T-helper 2 cell treated with Interferon-gamma antibody and Interleukin-4, amounts not matched to agents 5 μg/mL and 100 μg/mL, for 36 hours (primary cell): ENCODE results near the gene BRINP3.

Source experiments
- DNase-seq: peaks from one replicate; pipeline ENCODE4 v3.0.0; 2021; ENCODE audit warnings: low spot score
- H3K27ac Mint-ChIP-seq: one replicate; pipeline ENCODE4 v1.8.0; 2021; ENCODE audit warnings: mild to moderate bottlenecking, mixed read lengths
- H3K27me3 Mint-ChIP-seq: one replicate; pipeline ENCODE4 v1.8.0; 2021; ENCODE audit warnings: low read depth, mixed read lengths
- H3K36me3 Mint-ChIP-seq: one replicate; pipeline ENCODE4 v1.8.0; 2021; ENCODE audit warnings: low read depth, mixed read lengths
- H3K4me1 Mint-ChIP-seq: one replicate; pipeline ENCODE4 v1.8.0; 2021; ENCODE audit warnings: low read depth, mixed read lengths
- H3K4me3 Mint-ChIP-seq: one replicate; pipeline ENCODE4 v1.8.0; 2022; ENCODE audit warnings: mild to moderate bottlenecking, moderate library complexity, mixed read lengths
- H3K9me3 Mint-ChIP-seq: one replicate; pipeline ENCODE4 v1.8.0; 2021; ENCODE audit warnings: mixed read lengths

BRINP3 gene

GRCh38 chr1:190328871-190329270 lies 148.8 kb downstream of the BRINP3 start:
- H3K27me3 Mint-ChIP-seq, result no peaks in the 10 kb centered on the region
- no peak overlapping the region for H3K27ac Mint-ChIP-seq

GRCh38 chr1:190328361-190328760 lies 149.3 kb downstream of the BRINP3 start:
- Mint-ChIP-seq H3K36me3 (no peaks in the 10 kb centered on the region), H3K4me3 (no peak overlapping the region), H3K27me3 (no peaks in the 10 kb centered on the region), H3K27ac (no peak overlapping the region), H3K9me3 (peaks cover 33% of the 10 kb centered on the region), H3K4me1 (no peaks in the 10 kb centered on the region)
- DNase-seq, result no peak

More at GRCh38 chr1:190328871-190329270, 148.8 kb downstream of the BRINP3 start:
- Mint-ChIP-seq H3K4me3 (no peak overlapping the region), H3K9me3 (peaks cover 33% of the 10 kb centered on the region), H3K36me3 (no peaks in the 10 kb centered on the region), H3K4me1 (no peaks in the 10 kb centered on the region)
- no peak for DNase-seq

GRCh38 chr1:190327271-190327670 lies 150.4 kb downstream of the BRINP3 start:
- peaks cover 30% of the 10 kb centered on the region for H3K9me3 Mint-ChIP-seq
- no peaks in the 10 kb centered on the region for H3K27me3 Mint-ChIP-seq
- no peak overlapping the region for H3K4me3 Mint-ChIP-seq
- H3K4me1 Mint-ChIP-seq, result no peaks in the 10 kb centered on the region
- DNase-seq, result no peak
- no peak overlapping the region for H3K27ac Mint-ChIP-seq
- no peaks in the 10 kb centered on the region for H3K36me3 Mint-ChIP-seq

- no peaks in the 10 kb centered on the region for H3K36me3 Mint-ChIP-seq
- H3K9me3 Mint-ChIP-seq, result peaks cover 21% of the 10 kb centered on the region
- no peak overlapping the region for H3K4me3 Mint-ChIP-seq
- no peaks in the 10 kb centered on the region for H3K27me3 Mint-ChIP-seq
- no peak for DNase-seq
- no peak overlapping the region for H3K27ac Mint-ChIP-seq
- no peaks in the 10 kb centered on the region for H3K4me1 Mint-ChIP-seq
These were observed 154.1 kb downstream of the BRINP3 start for GRCh38 chr1:190323530-190323929.

- H3K27ac Mint-ChIP-seq, result no peak overlapping the region
- no peaks in the 10 kb centered on the region for H3K27me3 Mint-ChIP-seq
- DNase-seq, result no peak
- H3K36me3 Mint-ChIP-seq, result no peaks in the 10 kb centered on the region
- peaks cover 15% of the 10 kb centered on the region for H3K9me3 Mint-ChIP-seq
- no peak overlapping the region for H3K4me3 Mint-ChIP-seq
- no peaks in the 10 kb centered on the region for H3K4me1 Mint-ChIP-seq
These were observed 155.4 kb downstream of the BRINP3 start for GRCh38 chr1:190322274-190322673.

GRCh38 chr1:190320952-190321351 lies 156.7 kb downstream of the BRINP3 start:
- Mint-ChIP-seq H3K4me3 (no peak overlapping the region), H3K27ac (no peak overlapping the region), H3K36me3 (no peaks in the 10 kb centered on the region), H3K27me3 (no peaks in the 10 kb centered on the region), H3K4me1 (no peaks in the 10 kb centered on the region), H3K9me3 (peaks cover 8% of the 10 kb centered on the region)
- no peak for DNase-seq

GRCh38 chr1:190312763-190313162 lies 164.9 kb downstream of the BRINP3 start:
- Mint-ChIP-seq H3K27me3 (no peaks in the 10 kb centered on the region), H3K27ac (no peak overlapping the region), H3K4me3 (no peak overlapping the region), H3K36me3 (no peaks in the 10 kb centered on the region), H3K9me3 (peaks cover 16% of the 10 kb centered on the region), H3K4me1 (no peaks in the 10 kb centered on the region)
- DNase-seq, result no peak

- Mint-ChIP-seq H3K9me3 (peaks cover 14% of the 10 kb centered on the region), H3K27ac (no peak overlapping the region), H3K4me3 (no peak overlapping the region), H3K36me3 (no peaks in the 10 kb centered on the region), H3K4me1 (no peaks in the 10 kb centered on the region), H3K27me3 (no peaks in the 10 kb centered on the region)
- DNase-seq, result no peak
These were observed 174.2 kb downstream of the BRINP3 start for GRCh38 chr1:190303501-190303900.

- Mint-ChIP-seq H3K36me3 (no peaks in the 10 kb centered on the region), H3K27ac (no peak overlapping the region), H3K9me3 (peaks cover 28% of the 10 kb centered on the region), H3K4me1 (no peaks in the 10 kb centered on the region), H3K27me3 (no peaks in the 10 kb centered on the region), H3K4me3 (no peak overlapping the region)
- DNase-seq, result no peak
These were observed 181.2 kb downstream of the BRINP3 start for GRCh38 chr1:190296453-190296852.

GRCh38 chr1:190289897-190290296 lies 187.8 kb downstream of the BRINP3 start:
- no peak for DNase-seq
- no peaks in the 10 kb centered on the region for H3K36me3 Mint-ChIP-seq
- H3K27ac Mint-ChIP-seq, result no peak overlapping the region
- no peak overlapping the region for H3K4me3 Mint-ChIP-seq
- no peaks in the 10 kb centered on the region for H3K27me3 Mint-ChIP-seq
- peaks cover 16% of the 10 kb centered on the region for H3K9me3 Mint-ChIP-seq
- H3K4me1 Mint-ChIP-seq, result no peaks in the 10 kb centered on the region

GRCh38 chr1:190286111-190286510 lies 191.6 kb downstream of the BRINP3 start:
- Mint-ChIP-seq H3K4me3 (no peak overlapping the region), H3K27ac (no peak overlapping the region), H3K4me1 (no peaks in the 10 kb centered on the region), H3K27me3 (no peaks in the 10 kb centered on the region), H3K9me3 (no peaks in the 10 kb centered on the region), H3K36me3 (no peaks in the 10 kb centered on the region)
- DNase-seq, result no peak

- Mint-ChIP-seq H3K27ac (no peak overlapping the region), H3K9me3 (peaks cover 11% of the 10 kb centered on the region), H3K4me3 (no peak overlapping the region), H3K36me3 (no peaks in the 10 kb centered on the region), H3K27me3 (no peaks in the 10 kb centered on the region), H3K4me1 (no peaks in the 10 kb centered on the region)
- DNase-seq, result no peak
These were observed 200.6 kb downstream of the BRINP3 start for GRCh38 chr1:190277107-190277506.

GRCh38 chr1:190274721-190275120 lies 202.9 kb downstream of the BRINP3 start:
- Mint-ChIP-seq H3K27me3 (no peaks in the 10 kb centered on the region), H3K36me3 (no peaks in the 10 kb centered on the region), H3K4me1 (no peaks in the 10 kb centered on the region), H3K27ac (no peak overlapping the region), H3K4me3 (no peak overlapping the region), H3K9me3 (peaks cover 11% of the 10 kb centered on the region)
- no peak for DNase-seq

GRCh38 chr1:190273161-190273560 lies 204.5 kb downstream of the BRINP3 start:
- Mint-ChIP-seq H3K4me1 (no peaks in the 10 kb centered on the region), H3K27me3 (no peaks in the 10 kb centered on the region), H3K36me3 (no peaks in the 10 kb centered on the region), H3K27ac (no peak overlapping the region), H3K9me3 (peaks cover 14% of the 10 kb centered on the region), H3K4me3 (no peak overlapping the region)
- DNase-seq, result no peak

- Mint-ChIP-seq H3K4me1 (no peaks in the 10 kb centered on the region), H3K9me3 (peaks cover 4% of the 10 kb centered on the region), H3K27ac (no peak overlapping the region), H3K27me3 (no peaks in the 10 kb centered on the region), H3K36me3 (no peaks in the 10 kb centered on the region), H3K4me3 (no peak overlapping the region)
- DNase-seq, result no peak
These were observed 215.1 kb downstream of the BRINP3 start for GRCh38 chr1:190262538-190262937.
